PC-9 (cell line): Measurements from ENCODE around the gene GRAP2. TPM values are rescaled to one million over a fixed set of nuclear protein-coding genes. Genes with fewer than 3 reads are reported as not detected.
"Not testable (repeated sequence)": the region's sequence is repeated elsewhere in the genome, so short reads cannot be mapped to it uniquely, and the experiment has no call there.

Experiments
- BruUV-seq: library from RNA; stranded (reverse); fragments of 400-500 nt; replicated peaks from 2 replicates; lab custom pipeline; 2021; lab: Mats Ljungman, UMichigan
- CTCF ChIA-PET: fragments of 300-600 bp; sonication (Branson Sonifier 250); formaldehyde crosslinking; loops from one replicate; lab custom pipeline; 2022; ENCODE audit warnings: antibody characterized with exemption; lab: Charles Lee
- POLR2A ChIA-PET: fragments of 300-600 bp; sonication (Branson Sonifier 250); formaldehyde crosslinking; loops from one replicate; lab custom pipeline; 2022; ENCODE audit warnings: antibody characterized with exemption; ENCODE audit not compliant: unreplicated experiment; lab: Charles Lee
- DNase-seq, 2 experiments: peaks; one replicate each; pipeline versions ENCODE4 v3.0.0 to v3.0.0-alpha.2; 2015 to 2022; ENCODE audit warnings: mixed read lengths in 1 of 2
- H2AFZ ChIP-seq: fragments of 200-600 bp; sonication (generic); 2 replicates; pipeline ENCODE4 v1.8.1; 2017; ENCODE audit warnings: antibody characterized with exemption
- H3F3A ChIP-seq: fragments of 200-600 bp; sonication (generic); 2 replicates; pipeline ENCODE4 v1.8.1; 2017; ENCODE audit warnings: antibody characterized with exemption, mild to moderate bottlenecking, low read depth; ENCODE audit not compliant: insufficient read depth
- H3K27ac ChIP-seq: fragments of 200-600 bp; sonication (generic); 2 replicates; pipeline ENCODE4 v1.6.1; 2016; ENCODE audit warnings: mixed run types
- H3K27me3 ChIP-seq: fragments of 200-600 bp; sonication (generic); 2 replicates; pipeline ENCODE4 v1.6.1; 2016; ENCODE audit warnings: low read depth, mixed run types; ENCODE audit not compliant: insufficient read depth
- H3K36me3 ChIP-seq: fragments of 200-600 bp; sonication (generic); 2 replicates; pipeline ENCODE4 v1.6.1; 2016; ENCODE audit warnings: low read depth, mixed run types
- H3K4me1 ChIP-seq: fragments of 200-600 bp; sonication (generic); replicated peaks from 2 replicates; pipeline ENCODE4 v1.6.1; 2016; ENCODE audit warnings: mixed run types; ENCODE audit not compliant: insufficient read depth
- H3K4me2 ChIP-seq: fragments of 200-600 bp; sonication (generic); 2 replicates; pipeline ENCODE4 v1.6.1; 2017; ENCODE audit warnings: mixed run types
- H3K4me3 ChIP-seq: fragments of 200-600 bp; sonication (generic); 2 replicates; pipeline ENCODE4 v1.6.1; 2016; ENCODE audit warnings: mixed run types
- H3K79me2 ChIP-seq: fragments of 200-600 bp; sonication (generic); 2 replicates; pipeline ENCODE4 v1.6.1; 2017; ENCODE audit warnings: low read depth, mixed run types
- H3K9me2 ChIP-seq: fragments of 200-600 bp; sonication (generic); 2 replicates; pipeline ENCODE4 v1.8.1; 2017; ENCODE audit warnings: mild to moderate bottlenecking; ENCODE audit not compliant: insufficient read depth
- H3K9me3 ChIP-seq: fragments of 200-600 bp; sonication (generic); 2 replicates; pipeline ENCODE4 v1.8.1; 2016; ENCODE audit warnings: low read depth; ENCODE audit not compliant: insufficient read depth
- H4K20me1 ChIP-seq: fragments of 200-600 bp; sonication (generic); 2 replicates; pipeline ENCODE4 v1.8.1; 2017; ENCODE audit not compliant: insufficient read depth
- CTCF ChIP-seq: fragments of 200-600 bp; sonication (generic); conservative IDR thresholded peaks from 2 replicates; pipeline ENCODE4 v1.6.1; 2017; ENCODE audit warnings: mixed run types, antibody characterized with exemption, mild to moderate bottlenecking, moderate library complexity
- EZH2 ChIP-seq: fragments of 200-600 bp; sonication (generic); IDR thresholded peaks from 2 replicates; pipeline ENCODE4 v1.8.0; 2017; ENCODE audit warnings: antibody characterized with exemption, low read depth
- intact Hi-C: fragments of 100-400 bp; cut with micrococcal nuclease; formaldehyde crosslinking; loops from one replicate; pipeline ENCODE4 v1.10.0; 2022; ENCODE audit not compliant: unreplicated experiment
- total RNA-seq: library from RNA; stranded (reverse); gene quantifications from 2 replicates; pipeline ENCODE4 v1.2.3, GENCODE V29; 2021

GRAP2 gene
- total RNA-seq, 1 experiment from 2014 or later: not detected

GRCh38 chr22:39877079-39877845, 23.6 kb upstream of the GRAP2 start:
- BruUV-seq: no TSS peak
- H3F3A ChIP-seq: no peaks in the 10 kb centered on the region
- DNase-seq: no peak
- no peak overlapping the region for H3K27ac ChIP-seq
- no peaks in the 10 kb centered on the region for H4K20me1 ChIP-seq
- no peaks in the 10 kb centered on the region for H3K4me1 ChIP-seq
- H2AFZ ChIP-seq: no peak overlapping the region
- H3K36me3 ChIP-seq: no peaks in the 10 kb centered on the region
- ChIA-PET POLR2A (no interaction called here), CTCF (no interaction called here)
- intact Hi-C loops: no loop called here
- no peaks in the 10 kb centered on the region for H3K9me2 ChIP-seq
- TF ChIP-seq EZH2 (no peak), CTCF (no peak)
- H3K27me3 ChIP-seq: peaks cover 49% of the 10 kb centered on the region
- no peaks in the 10 kb centered on the region for H3K9me3 ChIP-seq
- H3K4me2 ChIP-seq: no peak overlapping the region
- H3K79me2 ChIP-seq: no peaks in the 10 kb centered on the region
- no peak overlapping the region for H3K4me3 ChIP-seq

- H3K9me2 ChIP-seq: no peaks in the 10 kb centered on the region; the same call in 1 of the 2 replicates
- H3K4me1 ChIP-seq: no peaks in the 10 kb centered on the region
- ChIA-PET CTCF (no interaction called here), POLR2A (no interaction called here)
- intact Hi-C loops: no loop called here
- no peak overlapping the region for H3K27ac ChIP-seq
- H3K79me2 ChIP-seq: no peaks in the 10 kb centered on the region
- H3K4me2 ChIP-seq: no peak overlapping the region
- TF ChIP-seq CTCF: no peak
- no peak for TF ChIP-seq EZH2
- BruUV-seq: no TSS peak
- H3K4me3 ChIP-seq: no peak overlapping the region
- no peaks in the 10 kb centered on the region for H3K36me3 ChIP-seq
- H2AFZ ChIP-seq: no peak overlapping the region
- no peak for DNase-seq
- peaks cover 4% of the 10 kb centered on the region; the same call in 1 of the 2 replicates for H3K9me3 ChIP-seq
- H3K27me3 ChIP-seq: peaks cover 60% of the 10 kb centered on the region
- no peaks in the 10 kb centered on the region for H4K20me1 ChIP-seq
- H3F3A ChIP-seq: no peaks in the 10 kb centered on the region
These were observed 20.2 kb upstream of the GRAP2 start for GRCh38 chr22:39880722-39881121.

- Histone ChIP-seq H3K9me3 (peaks cover 4% of the 10 kb centered on the region; the same call in 1 of the 2 replicates), H3K36me3 (no peaks in the 10 kb centered on the region), H3K4me3 (no peak overlapping the region), H3K4me2 (no peak overlapping the region), H4K20me1 (no peaks in the 10 kb centered on the region), H3K4me1 (no peaks in the 10 kb centered on the region), H2AFZ (no peak overlapping the region), H3K79me2 (no peaks in the 10 kb centered on the region), H3K9me2 (no peaks in the 10 kb centered on the region; the same call in 1 of the 2 replicates), H3F3A (no peaks in the 10 kb centered on the region), H3K27ac (no peak overlapping the region), H3K27me3 (peaks cover 69% of the 10 kb centered on the region)
- ChIA-PET POLR2A (no interaction called here), CTCF (interaction anchor here (0.6 kb wide), 1 partner anchor 30 kb away, joined by 3 read pairs; no protein-coding TSS in a partner anchor)
- no TSS peak for BruUV-seq
- intact Hi-C loops: no loop called here
- TF ChIP-seq EZH2 (no peak), CTCF (no peak)
- DNase-seq: no peak
These were observed 17.8 kb upstream of the GRAP2 start for GRCh38 chr22:39883057-39883456.

- peaks cover 76% of the 10 kb centered on the region for H3K27me3 ChIP-seq
- H3K9me3 ChIP-seq, BruUV-seq, H3K79me2 ChIP-seq, H3K4me1 ChIP-seq, H3F3A ChIP-seq, H3K36me3 ChIP-seq, H3K4me3 ChIP-seq, H3K27ac ChIP-seq, intact Hi-C loops, H4K20me1 ChIP-seq, POLR2A ChIA-PET, DNase-seq, H2AFZ ChIP-seq, H3K9me2 ChIP-seq, H3K4me2 ChIP-seq: not testable (repeated sequence)
- CTCF ChIA-PET: interaction anchor here (0.6 kb wide), 1 partner anchor 187 kb away, joined by 9 read pairs; no protein-coding TSS in a partner anchor
These were observed 11.0 kb upstream of the GRAP2 start for GRCh38 chr22:39889924-39890323.
